Bronchial epithelial cell (primary cell): ENCODE measurements around the gene IPO13. TPM values are rescaled to one million over a fixed set of nuclear protein-coding genes. Genes with fewer than 3 reads are reported as not detected.
A peak's percentile ranks its signal among the peaks of the same experiment; 100 is the strongest.

Source experiments
- DNase-seq: peaks from one replicate; pipeline ENCODE4 v3.0.0-alpha.2; 2010; ENCODE audit warnings: low read depth
- FAIRE-seq: peaks from 2 replicates; lab custom pipeline; 2011; peaks lifted over from hg19 to GRCh38; lab: Jason Lieb, UNC
- H3K27me3 ChIP-seq: 2 replicates; pipeline ENCODE4 v1.5.1; 2011; ENCODE audit warnings: low read length; ENCODE audit not compliant: control insufficient read depth, insufficient read depth
- H3K36me3 ChIP-seq: 2 replicates; pipeline ENCODE4 v1.5.1; 2011; ENCODE audit warnings: low read length; ENCODE audit not compliant: control insufficient read depth, insufficient read depth
- H3K4me3 ChIP-seq: 2 replicates; pipeline ENCODE4 v1.5.1; 2011; ENCODE audit warnings: mild to moderate bottlenecking, low read depth, low read length, control low read depth
- total RNA-seq: library from RNA; depleted of rRNA; stranded (reverse); fragments of >200 nt; gene quantifications from 2 replicates; pipeline ENCODE4 v1.2.1, GENCODE V29; 2014
- TF ChIP-seq, protein P1 (sequence below): IDR thresholded peaks from 2 replicates; pipeline ENCODE4 v1.5.1; 2011; ENCODE audit warnings: mild to moderate bottlenecking, moderate library complexity, low read length, control low read depth, inconsistent platforms; ENCODE audit not compliant: insufficient read depth, severe bottlenecking

IPO13 gene, protein sequence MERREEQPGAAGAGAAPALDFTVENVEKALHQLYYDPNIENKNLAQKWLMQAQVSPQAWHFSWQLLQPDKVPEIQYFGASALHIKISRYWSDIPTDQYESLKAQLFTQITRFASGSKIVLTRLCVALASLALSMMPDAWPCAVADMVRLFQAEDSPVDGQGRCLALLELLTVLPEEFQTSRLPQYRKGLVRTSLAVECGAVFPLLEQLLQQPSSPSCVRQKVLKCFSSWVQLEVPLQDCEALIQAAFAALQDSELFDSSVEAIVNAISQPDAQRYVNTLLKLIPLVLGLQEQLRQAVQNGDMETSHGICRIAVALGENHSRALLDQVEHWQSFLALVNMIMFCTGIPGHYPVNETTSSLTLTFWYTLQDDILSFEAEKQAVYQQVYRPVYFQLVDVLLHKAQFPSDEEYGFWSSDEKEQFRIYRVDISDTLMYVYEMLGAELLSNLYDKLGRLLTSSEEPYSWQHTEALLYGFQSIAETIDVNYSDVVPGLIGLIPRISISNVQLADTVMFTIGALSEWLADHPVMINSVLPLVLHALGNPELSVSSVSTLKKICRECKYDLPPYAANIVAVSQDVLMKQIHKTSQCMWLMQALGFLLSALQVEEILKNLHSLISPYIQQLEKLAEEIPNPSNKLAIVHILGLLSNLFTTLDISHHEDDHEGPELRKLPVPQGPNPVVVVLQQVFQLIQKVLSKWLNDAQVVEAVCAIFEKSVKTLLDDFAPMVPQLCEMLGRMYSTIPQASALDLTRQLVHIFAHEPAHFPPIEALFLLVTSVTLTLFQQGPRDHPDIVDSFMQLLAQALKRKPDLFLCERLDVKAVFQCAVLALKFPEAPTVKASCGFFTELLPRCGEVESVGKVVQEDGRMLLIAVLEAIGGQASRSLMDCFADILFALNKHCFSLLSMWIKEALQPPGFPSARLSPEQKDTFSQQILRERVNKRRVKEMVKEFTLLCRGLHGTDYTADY
- 13.2 and 19.8 TPM in 2 replicates for total RNA-seq

DNA sequence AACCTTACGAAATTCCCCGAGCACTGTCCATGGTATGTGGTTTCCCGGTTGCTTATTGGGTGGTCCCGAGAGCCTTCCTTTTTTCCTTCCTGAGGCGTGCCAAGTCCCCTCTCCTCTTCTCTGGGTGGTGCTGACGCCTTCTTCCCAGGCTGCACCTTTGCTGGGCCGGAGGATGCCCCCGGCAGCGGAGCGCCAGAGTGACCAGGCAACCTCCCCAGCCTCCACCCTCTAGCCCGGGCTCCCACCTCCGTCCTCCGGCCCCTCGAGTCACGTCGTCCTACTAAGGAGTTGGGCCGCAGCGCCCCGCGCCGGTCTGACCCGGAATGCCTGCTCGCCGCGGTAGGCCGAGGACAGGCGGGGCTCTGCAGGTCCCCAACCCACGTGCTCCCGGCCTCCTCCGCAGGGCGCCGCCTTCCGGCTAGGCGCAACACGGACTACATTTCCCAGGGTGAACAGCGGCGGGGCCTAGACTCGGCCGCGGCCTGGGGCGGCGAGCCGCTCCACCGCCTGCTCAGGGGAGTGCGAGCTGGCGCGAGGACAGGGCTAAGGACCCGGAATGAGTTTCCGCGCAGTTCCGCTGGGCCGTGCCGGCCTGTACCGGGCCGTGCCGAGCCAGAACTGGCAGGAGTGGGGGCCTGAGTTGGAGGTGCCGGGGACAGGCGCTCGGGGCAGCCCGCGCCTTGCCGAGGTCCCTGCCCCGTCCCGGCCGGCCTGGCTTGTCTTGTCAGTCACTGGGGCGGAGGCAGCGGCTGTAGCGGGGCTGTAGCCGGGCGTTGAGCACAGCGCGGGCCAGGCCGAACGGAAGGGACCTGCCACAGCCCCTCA is at the start of gene IPO13:
Gene IPO13 (plus strand): TSS at position 715 of the 825 bp plus-strand sequence. CDS start 651 bp downstream, outside the sequence.
- no peaks in the 10 kb centered on the region for H3K27me3 ChIP-seq
- peaks cover 5% of the 10 kb centered on the region for H3K36me3 ChIP-seq
- peak; percentile 90 for DNase-seq
- peak within 1 kb of the TSS; percentile 89 for H3K4me3 ChIP-seq
- no peak for FAIRE-seq
- TF ChIP-seq, protein P1, sequence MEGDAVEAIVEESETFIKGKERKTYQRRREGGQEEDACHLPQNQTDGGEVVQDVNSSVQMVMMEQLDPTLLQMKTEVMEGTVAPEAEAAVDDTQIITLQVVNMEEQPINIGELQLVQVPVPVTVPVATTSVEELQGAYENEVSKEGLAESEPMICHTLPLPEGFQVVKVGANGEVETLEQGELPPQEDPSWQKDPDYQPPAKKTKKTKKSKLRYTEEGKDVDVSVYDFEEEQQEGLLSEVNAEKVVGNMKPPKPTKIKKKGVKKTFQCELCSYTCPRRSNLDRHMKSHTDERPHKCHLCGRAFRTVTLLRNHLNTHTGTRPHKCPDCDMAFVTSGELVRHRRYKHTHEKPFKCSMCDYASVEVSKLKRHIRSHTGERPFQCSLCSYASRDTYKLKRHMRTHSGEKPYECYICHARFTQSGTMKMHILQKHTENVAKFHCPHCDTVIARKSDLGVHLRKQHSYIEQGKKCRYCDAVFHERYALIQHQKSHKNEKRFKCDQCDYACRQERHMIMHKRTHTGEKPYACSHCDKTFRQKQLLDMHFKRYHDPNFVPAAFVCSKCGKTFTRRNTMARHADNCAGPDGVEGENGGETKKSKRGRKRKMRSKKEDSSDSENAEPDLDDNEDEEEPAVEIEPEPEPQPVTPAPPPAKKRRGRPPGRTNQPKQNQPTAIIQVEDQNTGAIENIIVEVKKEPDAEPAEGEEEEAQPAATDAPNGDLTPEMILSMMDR = peak; percentile 77

- no peak for DNase-seq
- FAIRE-seq = no peak
- peaks cover 7% of the 10 kb centered on the region for H3K36me3 ChIP-seq
- TF ChIP-seq, protein P1 = no peak
- H3K4me3 ChIP-seq = no peak overlapping the region
- H3K27me3 ChIP-seq = no peaks in the 10 kb centered on the region
Measured at GRCh38 chr1:43898981-43899380, 47.8 kb upstream of the IPO13 start.

GRCh38 chr1:43900386-43900785 is 46.4 kb upstream of the IPO13 start:
- no peak for DNase-seq
- Histone ChIP-seq H3K27me3 (no peaks in the 10 kb centered on the region), H3K36me3 (peaks cover 7% of the 10 kb centered on the region), H3K4me3 (no peak overlapping the region)
- TF ChIP-seq, protein P1 = no peak
- no peak for FAIRE-seq

- Histone ChIP-seq H3K4me3 (no peak overlapping the region), H3K36me3 (peaks cover 6% of the 10 kb centered on the region), H3K27me3 (no peaks in the 10 kb centered on the region)
- FAIRE-seq (no peak), DNase-seq (no peak)
- TF ChIP-seq, protein P1 = no peak
Measured at GRCh38 chr1:43901196-43901961, 45.4 kb upstream of the IPO13 start.
